Liver (tissue), 3 donors: Measurements from ENCODE around the gene SORCS2.

Experiments used
- ATF3 ChIP-seq: IDR thresholded peaks from 2 replicates; pipeline ENCODE4 v1.6.1; 2016; ENCODE audit warnings: antibody characterized with exemption
- FOXA2 ChIP-seq: IDR thresholded peaks from 2 replicates; pipeline ENCODE4 v1.6.1; 2016; ENCODE audit warnings: antibody characterized with exemption
- GABPA ChIP-seq, 2 donors: IDR thresholded peaks in 1 of 2; conservative IDR thresholded peaks in 1 of 2; 2 replicates each; pipeline ENCODE4 v1.6.1; 2016; ENCODE audit warnings: antibody characterized with exemption in 2 of 2, mild to moderate bottlenecking in 1 of 2, moderate library complexity in 1 of 2
- HNF4G ChIP-seq: IDR thresholded peaks from 2 replicates; pipeline ENCODE4 v1.6.1; 2016; ENCODE audit warnings: antibody characterized with exemption
- JUND ChIP-seq, 2 donors: IDR thresholded peaks; 2 replicates each; pipeline ENCODE4 v1.6.1; 2016; ENCODE audit warnings: antibody characterized with exemption in 2 of 2
- RAD21 ChIP-seq, 2 donors: IDR thresholded peaks; 2 replicates each; pipeline ENCODE4 v1.6.1; 2016; ENCODE audit warnings: antibody characterized with exemption in 2 of 2, mild to moderate bottlenecking in 2 of 2
- SP1 ChIP-seq: IDR thresholded peaks from 2 replicates; pipeline ENCODE4 v1.6.1; 2018; ENCODE audit warnings: antibody characterized with exemption, mild to moderate bottlenecking
- TAF1 ChIP-seq: conservative IDR thresholded peaks from 2 replicates; pipeline ENCODE4 v1.6.1; 2016; ENCODE audit warnings: antibody characterized with exemption, mild to moderate bottlenecking
- YY1 ChIP-seq: IDR thresholded peaks from 2 replicates; pipeline ENCODE4 v1.6.1; 2016; ENCODE audit warnings: antibody characterized with exemption, mild to moderate bottlenecking
- TF ChIP-seq, protein P1 (sequence below): fragments of 150-350 bp; IDR thresholded peaks from 2 replicates; pipeline ENCODE4 v1.5.1; 2017; ENCODE audit warnings: improper control_type of control experiment, low read depth, low read length; ENCODE audit not compliant: missing input control
- TF ChIP-seq, protein P2 (sequence below): IDR thresholded peaks from 2 replicates; pipeline ENCODE4 v1.6.1; 2016; ENCODE audit warnings: antibody characterized with exemption
- TF ChIP-seq, protein P3 (sequence below): IDR thresholded peaks from 2 replicates; pipeline ENCODE4 v1.6.1; 2016; ENCODE audit warnings: antibody characterized with exemption, mild to moderate bottlenecking
- donor health status: healthy.
- donor health status: healthy.

DNA sequence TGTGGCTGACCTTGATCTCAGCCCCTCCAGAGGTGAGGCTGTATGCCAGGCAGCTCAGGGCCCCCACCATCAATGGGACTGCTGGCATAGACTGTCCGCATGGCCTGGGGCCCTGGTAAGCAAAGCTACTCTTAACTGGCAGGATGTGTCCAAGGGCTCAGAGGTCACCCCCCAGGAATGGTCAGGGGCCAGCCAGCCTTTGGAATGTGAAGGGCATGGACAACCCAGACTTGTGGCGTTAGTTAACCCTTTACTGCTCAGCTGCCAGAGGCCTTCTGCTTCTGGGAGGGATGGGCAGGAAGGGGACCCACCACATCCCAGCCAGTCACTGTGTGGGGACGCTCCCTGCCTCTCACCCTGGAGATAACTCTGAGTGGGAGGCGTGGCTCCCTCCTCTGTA is 322.5 kb downstream of the SORCS2 start:
- TF ChIP-seq, protein P1, sequence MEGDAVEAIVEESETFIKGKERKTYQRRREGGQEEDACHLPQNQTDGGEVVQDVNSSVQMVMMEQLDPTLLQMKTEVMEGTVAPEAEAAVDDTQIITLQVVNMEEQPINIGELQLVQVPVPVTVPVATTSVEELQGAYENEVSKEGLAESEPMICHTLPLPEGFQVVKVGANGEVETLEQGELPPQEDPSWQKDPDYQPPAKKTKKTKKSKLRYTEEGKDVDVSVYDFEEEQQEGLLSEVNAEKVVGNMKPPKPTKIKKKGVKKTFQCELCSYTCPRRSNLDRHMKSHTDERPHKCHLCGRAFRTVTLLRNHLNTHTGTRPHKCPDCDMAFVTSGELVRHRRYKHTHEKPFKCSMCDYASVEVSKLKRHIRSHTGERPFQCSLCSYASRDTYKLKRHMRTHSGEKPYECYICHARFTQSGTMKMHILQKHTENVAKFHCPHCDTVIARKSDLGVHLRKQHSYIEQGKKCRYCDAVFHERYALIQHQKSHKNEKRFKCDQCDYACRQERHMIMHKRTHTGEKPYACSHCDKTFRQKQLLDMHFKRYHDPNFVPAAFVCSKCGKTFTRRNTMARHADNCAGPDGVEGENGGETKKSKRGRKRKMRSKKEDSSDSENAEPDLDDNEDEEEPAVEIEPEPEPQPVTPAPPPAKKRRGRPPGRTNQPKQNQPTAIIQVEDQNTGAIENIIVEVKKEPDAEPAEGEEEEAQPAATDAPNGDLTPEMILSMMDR: no peak
- TF ChIP-seq YY1 (no peak), GABPA (IDR thresholded peaks at IDR 0.05 in 1 of 2, conservative IDR thresholded peaks at IDR 0.05 in 1 of 2) (no peak), RAD21 (IDR thresholded peaks at IDR 0.05) (no peak), FOXA2 (no peak), SP1 (no peak), ATF3 (no peak), JUND (IDR thresholded peaks at IDR 0.05) (no peak), HNF4G (no peak), TAF1 (no peak)
- TF ChIP-seq, protein P2, sequence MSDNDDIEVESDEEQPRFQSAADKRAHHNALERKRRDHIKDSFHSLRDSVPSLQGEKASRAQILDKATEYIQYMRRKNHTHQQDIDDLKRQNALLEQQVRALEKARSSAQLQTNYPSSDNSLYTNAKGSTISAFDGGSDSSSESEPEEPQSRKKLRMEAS: no peak
- TF ChIP-seq, protein P3, sequence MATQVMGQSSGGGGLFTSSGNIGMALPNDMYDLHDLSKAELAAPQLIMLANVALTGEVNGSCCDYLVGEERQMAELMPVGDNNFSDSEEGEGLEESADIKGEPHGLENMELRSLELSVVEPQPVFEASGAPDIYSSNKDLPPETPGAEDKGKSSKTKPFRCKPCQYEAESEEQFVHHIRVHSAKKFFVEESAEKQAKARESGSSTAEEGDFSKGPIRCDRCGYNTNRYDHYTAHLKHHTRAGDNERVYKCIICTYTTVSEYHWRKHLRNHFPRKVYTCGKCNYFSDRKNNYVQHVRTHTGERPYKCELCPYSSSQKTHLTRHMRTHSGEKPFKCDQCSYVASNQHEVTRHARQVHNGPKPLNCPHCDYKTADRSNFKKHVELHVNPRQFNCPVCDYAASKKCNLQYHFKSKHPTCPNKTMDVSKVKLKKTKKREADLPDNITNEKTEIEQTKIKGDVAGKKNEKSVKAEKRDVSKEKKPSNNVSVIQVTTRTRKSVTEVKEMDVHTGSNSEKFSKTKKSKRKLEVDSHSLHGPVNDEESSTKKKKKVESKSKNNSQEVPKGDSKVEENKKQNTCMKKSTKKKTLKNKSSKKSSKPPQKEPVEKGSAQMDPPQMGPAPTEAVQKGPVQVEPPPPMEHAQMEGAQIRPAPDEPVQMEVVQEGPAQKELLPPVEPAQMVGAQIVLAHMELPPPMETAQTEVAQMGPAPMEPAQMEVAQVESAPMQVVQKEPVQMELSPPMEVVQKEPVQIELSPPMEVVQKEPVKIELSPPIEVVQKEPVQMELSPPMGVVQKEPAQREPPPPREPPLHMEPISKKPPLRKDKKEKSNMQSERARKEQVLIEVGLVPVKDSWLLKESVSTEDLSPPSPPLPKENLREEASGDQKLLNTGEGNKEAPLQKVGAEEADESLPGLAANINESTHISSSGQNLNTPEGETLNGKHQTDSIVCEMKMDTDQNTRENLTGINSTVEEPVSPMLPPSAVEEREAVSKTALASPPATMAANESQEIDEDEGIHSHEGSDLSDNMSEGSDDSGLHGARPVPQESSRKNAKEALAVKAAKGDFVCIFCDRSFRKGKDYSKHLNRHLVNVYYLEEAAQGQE: no peak
